ENCODE data around the gene RXRG. TPM values are rescaled to one million over a fixed set of nuclear protein-coding genes. Genes with fewer than 3 reads are reported as not detected.

The RXRG gene
- total and polyA plus RNA-seq, 2 of the 8 experiments (the other 6 are each of a cell fraction or from before 2014, with no cell fraction given): not detected

DNA sequence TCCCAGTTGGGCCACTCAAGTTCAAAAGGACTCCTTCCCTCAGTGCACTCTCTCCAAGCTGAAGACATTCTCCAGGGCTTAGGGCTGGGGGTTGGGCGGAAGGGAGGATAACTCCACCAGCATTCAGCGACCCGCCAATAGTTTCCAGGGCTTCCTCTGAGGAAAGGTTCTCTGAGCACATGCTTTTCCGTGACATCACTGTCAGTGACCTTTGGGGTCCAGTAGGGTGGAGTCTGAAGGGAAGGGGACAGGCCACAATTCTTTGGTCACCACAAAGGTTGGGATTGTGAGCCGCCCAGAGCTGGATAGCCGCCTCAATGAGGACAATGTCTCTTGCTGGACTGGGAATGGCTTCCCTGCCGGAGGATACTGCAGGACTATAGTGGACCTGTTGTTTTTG is 22.8 kb upstream of the RXRG start (continued):
- TF ChIP-seq, protein P1, sequence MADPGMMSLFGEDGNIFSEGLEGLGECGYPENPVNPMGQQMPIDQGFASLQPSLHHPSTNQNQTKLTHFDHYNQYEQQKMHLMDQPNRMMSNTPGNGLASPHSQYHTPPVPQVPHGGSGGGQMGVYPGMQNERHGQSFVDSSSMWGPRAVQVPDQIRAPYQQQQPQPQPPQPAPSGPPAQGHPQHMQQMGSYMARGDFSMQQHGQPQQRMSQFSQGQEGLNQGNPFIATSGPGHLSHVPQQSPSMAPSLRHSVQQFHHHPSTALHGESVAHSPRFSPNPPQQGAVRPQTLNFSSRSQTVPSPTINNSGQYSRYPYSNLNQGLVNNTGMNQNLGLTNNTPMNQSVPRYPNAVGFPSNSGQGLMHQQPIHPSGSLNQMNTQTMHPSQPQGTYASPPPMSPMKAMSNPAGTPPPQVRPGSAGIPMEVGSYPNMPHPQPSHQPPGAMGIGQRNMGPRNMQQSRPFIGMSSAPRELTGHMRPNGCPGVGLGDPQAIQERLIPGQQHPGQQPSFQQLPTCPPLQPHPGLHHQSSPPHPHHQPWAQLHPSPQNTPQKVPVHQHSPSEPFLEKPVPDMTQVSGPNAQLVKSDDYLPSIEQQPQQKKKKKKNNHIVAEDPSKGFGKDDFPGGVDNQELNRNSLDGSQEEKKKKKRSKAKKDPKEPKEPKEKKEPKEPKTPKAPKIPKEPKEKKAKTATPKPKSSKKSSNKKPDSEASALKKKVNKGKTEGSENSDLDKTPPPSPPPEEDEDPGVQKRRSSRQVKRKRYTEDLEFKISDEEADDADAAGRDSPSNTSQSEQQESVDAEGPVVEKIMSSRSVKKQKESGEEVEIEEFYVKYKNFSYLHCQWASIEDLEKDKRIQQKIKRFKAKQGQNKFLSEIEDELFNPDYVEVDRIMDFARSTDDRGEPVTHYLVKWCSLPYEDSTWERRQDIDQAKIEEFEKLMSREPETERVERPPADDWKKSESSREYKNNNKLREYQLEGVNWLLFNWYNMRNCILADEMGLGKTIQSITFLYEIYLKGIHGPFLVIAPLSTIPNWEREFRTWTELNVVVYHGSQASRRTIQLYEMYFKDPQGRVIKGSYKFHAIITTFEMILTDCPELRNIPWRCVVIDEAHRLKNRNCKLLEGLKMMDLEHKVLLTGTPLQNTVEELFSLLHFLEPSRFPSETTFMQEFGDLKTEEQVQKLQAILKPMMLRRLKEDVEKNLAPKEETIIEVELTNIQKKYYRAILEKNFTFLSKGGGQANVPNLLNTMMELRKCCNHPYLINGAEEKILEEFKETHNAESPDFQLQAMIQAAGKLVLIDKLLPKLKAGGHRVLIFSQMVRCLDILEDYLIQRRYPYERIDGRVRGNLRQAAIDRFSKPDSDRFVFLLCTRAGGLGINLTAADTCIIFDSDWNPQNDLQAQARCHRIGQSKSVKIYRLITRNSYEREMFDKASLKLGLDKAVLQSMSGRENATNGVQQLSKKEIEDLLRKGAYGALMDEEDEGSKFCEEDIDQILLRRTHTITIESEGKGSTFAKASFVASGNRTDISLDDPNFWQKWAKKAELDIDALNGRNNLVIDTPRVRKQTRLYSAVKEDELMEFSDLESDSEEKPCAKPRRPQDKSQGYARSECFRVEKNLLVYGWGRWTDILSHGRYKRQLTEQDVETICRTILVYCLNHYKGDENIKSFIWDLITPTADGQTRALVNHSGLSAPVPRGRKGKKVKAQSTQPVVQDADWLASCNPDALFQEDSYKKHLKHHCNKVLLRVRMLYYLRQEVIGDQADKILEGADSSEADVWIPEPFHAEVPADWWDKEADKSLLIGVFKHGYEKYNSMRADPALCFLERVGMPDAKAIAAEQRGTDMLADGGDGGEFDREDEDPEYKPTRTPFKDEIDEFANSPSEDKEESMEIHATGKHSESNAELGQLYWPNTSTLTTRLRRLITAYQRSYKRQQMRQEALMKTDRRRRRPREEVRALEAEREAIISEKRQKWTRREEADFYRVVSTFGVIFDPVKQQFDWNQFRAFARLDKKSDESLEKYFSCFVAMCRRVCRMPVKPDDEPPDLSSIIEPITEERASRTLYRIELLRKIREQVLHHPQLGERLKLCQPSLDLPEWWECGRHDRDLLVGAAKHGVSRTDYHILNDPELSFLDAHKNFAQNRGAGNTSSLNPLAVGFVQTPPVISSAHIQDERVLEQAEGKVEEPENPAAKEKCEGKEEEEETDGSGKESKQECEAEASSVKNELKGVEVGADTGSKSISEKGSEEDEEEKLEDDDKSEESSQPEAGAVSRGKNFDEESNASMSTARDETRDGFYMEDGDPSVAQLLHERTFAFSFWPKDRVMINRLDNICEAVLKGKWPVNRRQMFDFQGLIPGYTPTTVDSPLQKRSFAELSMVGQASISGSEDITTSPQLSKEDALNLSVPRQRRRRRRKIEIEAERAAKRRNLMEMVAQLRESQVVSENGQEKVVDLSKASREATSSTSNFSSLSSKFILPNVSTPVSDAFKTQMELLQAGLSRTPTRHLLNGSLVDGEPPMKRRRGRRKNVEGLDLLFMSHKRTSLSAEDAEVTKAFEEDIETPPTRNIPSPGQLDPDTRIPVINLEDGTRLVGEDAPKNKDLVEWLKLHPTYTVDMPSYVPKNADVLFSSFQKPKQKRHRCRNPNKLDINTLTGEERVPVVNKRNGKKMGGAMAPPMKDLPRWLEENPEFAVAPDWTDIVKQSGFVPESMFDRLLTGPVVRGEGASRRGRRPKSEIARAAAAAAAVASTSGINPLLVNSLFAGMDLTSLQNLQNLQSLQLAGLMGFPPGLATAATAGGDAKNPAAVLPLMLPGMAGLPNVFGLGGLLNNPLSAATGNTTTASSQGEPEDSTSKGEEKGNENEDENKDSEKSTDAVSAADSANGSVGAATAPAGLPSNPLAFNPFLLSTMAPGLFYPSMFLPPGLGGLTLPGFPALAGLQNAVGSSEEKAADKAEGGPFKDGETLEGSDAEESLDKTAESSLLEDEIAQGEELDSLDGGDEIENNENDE (IDR thresholded peaks at IDR 0.05; ENCODE audit: insufficient replicate concordance, low read length): no peak
- TF ChIP-seq SP1 (IDR thresholded peaks at IDR 0.05; ENCODE audit: low read depth, low read length) (no peak), KDM4A (IDR thresholded peaks at IDR 0.05; ENCODE audit: low read depth, low read length, severe bottlenecking) (no peak), TAF7 (optimal IDR thresholded peaks at IDR 0.05; ENCODE audit: borderline replicate concordance, low read depth, low read length) (no peak), KDM1A (IDR thresholded peaks at IDR 0.05; ENCODE audit: borderline replicate concordance, low read length) (no peak)
